Adipocyte (in vitro differentiated cells): ENCODE results near the gene PARP2.
A peak's percentile ranks its signal among the peaks of the same experiment; 100 is the strongest.

Experiments used
- DNase-seq: peaks from one replicate; pipeline ENCODE4 v3.0.0-alpha.2; 2015; ENCODE audit warnings: low read depth
- H3K27me3 ChIP-seq: replicated peaks from 2 replicates; pipeline ENCODE4 v1.7.0; 2013; ENCODE audit warnings: mild to moderate bottlenecking, low read length, moderate library complexity; ENCODE audit not compliant: control insufficient read depth, insufficient read depth
- H3K36me3 ChIP-seq: 2 replicates; pipeline ENCODE4 v1.7.0; 2013; ENCODE audit warnings: low read length, mild to moderate bottlenecking, moderate library complexity; ENCODE audit not compliant: control insufficient read depth, insufficient read depth, severe bottlenecking
- H3K4me1 ChIP-seq: 2 replicates; pipeline ENCODE4 v1.7.0; 2013; ENCODE audit warnings: mild to moderate bottlenecking, low read length, moderate library complexity; ENCODE audit not compliant: control insufficient read depth, insufficient read depth
- H3K4me3 ChIP-seq: 2 replicates; pipeline ENCODE4 v1.7.0; 2013; ENCODE audit warnings: mild to moderate bottlenecking, low read length, moderate library complexity
- H3K9ac ChIP-seq: 2 replicates; pipeline ENCODE4 v1.7.0; 2013; ENCODE audit warnings: mild to moderate bottlenecking, low read length, moderate library complexity
- H3K9me3 ChIP-seq: 2 replicates; pipeline ENCODE4 v1.7.0; 2013; ENCODE audit warnings: mild to moderate bottlenecking, low read length, moderate library complexity; ENCODE audit not compliant: control insufficient read depth

PARP2 gene, protein sequence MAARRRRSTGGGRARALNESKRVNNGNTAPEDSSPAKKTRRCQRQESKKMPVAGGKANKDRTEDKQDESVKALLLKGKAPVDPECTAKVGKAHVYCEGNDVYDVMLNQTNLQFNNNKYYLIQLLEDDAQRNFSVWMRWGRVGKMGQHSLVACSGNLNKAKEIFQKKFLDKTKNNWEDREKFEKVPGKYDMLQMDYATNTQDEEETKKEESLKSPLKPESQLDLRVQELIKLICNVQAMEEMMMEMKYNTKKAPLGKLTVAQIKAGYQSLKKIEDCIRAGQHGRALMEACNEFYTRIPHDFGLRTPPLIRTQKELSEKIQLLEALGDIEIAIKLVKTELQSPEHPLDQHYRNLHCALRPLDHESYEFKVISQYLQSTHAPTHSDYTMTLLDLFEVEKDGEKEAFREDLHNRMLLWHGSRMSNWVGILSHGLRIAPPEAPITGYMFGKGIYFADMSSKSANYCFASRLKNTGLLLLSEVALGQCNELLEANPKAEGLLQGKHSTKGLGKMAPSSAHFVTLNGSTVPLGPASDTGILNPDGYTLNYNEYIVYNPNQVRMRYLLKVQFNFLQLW

DNA sequence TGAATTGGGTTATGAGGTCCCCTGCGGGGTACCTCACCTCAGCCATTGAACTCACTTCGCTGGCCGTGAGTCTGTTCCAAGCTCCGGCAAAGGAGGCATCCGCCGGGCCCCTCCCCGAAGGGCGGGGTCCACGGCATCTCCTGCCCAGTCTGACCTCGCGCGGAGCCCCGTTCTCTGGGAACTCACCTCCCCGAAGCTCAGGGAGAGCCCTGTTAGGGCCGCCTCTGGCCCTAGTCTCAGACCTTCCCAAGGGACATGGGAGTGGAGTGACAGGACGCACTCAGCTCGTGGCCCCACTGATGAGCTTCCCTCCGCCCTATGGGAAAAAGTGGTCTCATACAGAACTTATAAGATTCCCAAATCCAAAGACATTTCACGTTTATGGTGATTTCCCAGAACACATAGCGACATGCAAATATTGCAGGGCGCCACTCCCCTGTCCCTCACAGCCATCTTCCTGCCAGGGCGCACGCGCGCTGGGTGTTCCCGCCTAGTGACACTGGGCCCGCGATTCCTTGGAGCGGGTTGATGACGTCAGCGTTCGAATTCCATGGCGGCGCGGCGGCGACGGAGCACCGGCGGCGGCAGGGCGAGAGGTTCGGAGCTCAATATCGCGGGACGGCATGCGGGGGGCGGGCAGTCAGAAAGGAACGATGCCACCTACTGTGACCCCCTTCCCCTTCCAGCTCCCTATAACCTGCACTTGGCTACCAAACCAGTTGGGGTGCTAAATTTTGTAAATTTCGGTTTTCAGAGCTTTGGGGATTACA, at the start of gene PARP2:
TSS of gene PARP2 (plus strand) at position 544 of the 770 bp plus-strand sequence. CDS start at position 551, 7 bp downstream.
- H3K9me3 ChIP-seq = no peaks in the 10 kb centered on the region
- H3K4me3 ChIP-seq = peak within 1 kb of the TSS; percentile 100
- peak; percentile 100 for DNase-seq
- peaks cover 23% of the 10 kb centered on the region for H3K36me3 ChIP-seq
- no peaks in the 10 kb centered on the region for H3K27me3 ChIP-seq
- peak within 1 kb of the TSS; percentile 97 for H3K9ac ChIP-seq
- peaks cover 10% of the 10 kb centered on the region for H3K4me1 ChIP-seq

DNA sequence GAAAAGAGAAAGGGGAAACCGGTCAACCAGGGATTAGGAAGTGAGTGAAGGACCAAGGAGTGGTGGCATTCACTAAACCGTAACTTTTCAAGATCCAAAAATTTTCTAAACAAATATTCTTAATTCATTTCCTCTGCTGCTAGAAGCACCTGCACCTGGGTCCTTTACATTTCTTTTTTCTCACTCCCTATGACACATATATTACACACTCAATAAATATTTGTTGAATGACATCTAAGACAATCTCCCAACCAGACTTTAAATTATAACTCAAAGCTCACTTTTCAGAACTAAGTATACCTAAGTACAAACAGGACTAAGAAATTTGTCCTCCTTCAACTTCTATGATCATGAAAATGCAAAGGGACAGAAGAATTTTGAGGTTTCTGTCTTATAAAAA, 48.8 kb upstream of the PARP2 start:
- H3K9me3 ChIP-seq = no peaks in the 10 kb centered on the region
- H3K27me3 ChIP-seq = no peaks in the 10 kb centered on the region
- peaks cover 87% of the 10 kb centered on the region for H3K36me3 ChIP-seq
- no peak overlapping the region for H3K4me3 ChIP-seq
- no peak for DNase-seq
- no peaks in the 10 kb centered on the region for H3K4me1 ChIP-seq
- H3K9ac ChIP-seq = no peak overlapping the region

DNA sequence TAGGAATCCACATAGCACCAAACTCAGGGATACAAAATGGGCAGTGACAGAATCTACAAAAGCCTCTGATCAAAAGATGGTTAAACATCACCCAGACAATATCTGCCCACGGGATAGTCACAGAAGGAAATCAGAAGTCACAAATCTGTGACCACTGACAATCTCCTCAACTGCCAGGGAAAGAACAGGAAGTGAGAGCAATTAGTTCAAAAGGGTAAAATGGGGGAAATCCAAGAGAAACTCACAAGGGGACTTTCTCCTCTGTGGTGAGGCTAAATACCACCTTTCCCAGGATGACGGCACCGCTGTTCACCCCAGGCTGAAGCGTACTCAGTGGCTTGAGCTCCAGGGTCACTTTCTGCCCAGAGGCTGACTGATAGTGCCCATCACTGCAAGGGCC, 48.4 kb upstream of the PARP2 start:
- DNase-seq = no peak
- H3K9ac ChIP-seq = no peak overlapping the region
- H3K4me3 ChIP-seq = no peak overlapping the region
- H3K36me3 ChIP-seq = peaks cover 84% of the 10 kb centered on the region
- no peaks in the 10 kb centered on the region for H3K4me1 ChIP-seq
- H3K27me3 ChIP-seq = no peaks in the 10 kb centered on the region
- H3K9me3 ChIP-seq = no peaks in the 10 kb centered on the region

DNA sequence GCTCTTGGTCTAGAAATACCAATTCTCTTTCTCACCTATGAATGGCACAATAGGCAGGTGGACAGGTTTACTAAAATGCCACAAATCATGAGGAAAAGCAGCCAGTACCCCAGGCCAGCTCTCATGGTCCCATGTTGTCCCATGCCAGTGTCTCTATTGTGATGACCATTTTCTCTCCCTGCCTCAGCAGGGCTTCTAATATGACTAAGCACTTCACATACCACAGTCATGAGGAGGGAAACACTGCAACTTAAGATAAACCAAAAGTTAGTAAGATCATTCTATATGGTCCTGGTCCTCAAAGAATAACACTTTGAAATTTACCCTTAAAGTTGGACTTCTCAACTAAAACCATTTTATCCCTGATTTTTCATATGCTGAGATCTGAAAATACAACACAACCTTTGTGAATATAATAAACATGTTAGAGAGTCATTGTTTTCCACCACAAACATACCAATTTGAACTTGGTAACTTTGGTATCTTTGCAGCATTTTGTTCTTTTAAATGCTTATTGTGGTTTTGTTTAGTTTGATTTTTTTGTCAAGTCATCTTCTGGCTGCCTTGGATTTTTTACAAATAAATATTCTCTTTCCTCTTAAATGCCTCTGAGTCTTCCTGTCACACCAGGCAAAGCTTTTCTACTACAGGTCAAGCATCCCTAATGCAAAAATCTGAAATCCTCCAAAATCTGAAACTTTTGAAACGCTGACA, 41.2 kb upstream of the PARP2 start:
- no peaks in the 10 kb centered on the region for H3K9me3 ChIP-seq
- H3K4me1 ChIP-seq = peaks cover 5% of the 10 kb centered on the region
- no peak overlapping the region for H3K9ac ChIP-seq
- H3K27me3 ChIP-seq = no peaks in the 10 kb centered on the region
- peaks cover 38% of the 10 kb centered on the region for H3K36me3 ChIP-seq
- DNase-seq = peak; percentile 36
- H3K4me3 ChIP-seq = no peak overlapping the region

DNA sequence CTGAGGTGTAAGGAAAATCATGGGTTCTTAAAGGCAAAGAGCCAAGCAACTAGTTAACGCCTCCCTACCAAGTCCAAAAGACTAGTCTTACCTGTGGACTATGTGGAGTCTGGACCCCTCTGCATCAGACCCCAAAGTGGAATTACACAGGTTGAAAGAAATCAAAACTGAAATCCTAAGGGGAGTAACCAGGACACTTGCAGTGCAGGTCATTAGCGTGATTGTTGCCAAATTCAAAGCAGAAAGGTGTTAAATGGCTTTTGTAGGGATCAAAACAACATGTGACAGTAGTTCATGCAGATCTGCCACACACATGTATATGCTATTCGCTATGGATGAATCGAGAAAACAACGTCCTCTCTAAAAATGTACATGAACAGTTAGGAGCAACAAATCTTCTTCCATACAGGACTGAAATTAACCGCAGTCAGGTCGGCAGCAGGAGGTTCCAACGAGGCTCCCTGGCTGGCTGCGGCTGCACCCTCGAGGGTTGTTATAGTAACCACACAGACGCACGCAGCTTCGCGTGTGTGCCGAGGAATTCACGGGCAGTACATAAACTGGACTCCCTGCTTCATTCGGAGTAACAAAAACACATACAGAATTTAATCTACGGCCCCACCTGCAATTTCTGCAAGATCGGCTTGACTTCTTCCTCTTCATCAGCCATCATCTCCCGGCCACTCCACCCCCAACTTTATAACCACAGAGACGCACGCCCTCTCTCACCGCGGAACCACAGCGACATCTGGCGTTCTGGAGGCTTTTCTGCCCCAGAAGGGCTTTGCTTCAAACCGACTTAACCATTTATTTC, 38.0 kb upstream of the PARP2 start, which contains the start of gene TTC5:
TSS of gene TTC5 (minus strand) at position 687 of the 814 bp plus-strand sequence. CDS start at position 673, 14 bp downstream.
- H3K9me3 ChIP-seq = no peaks in the 10 kb centered on the region
- no peaks in the 10 kb centered on the region for H3K27me3 ChIP-seq
- peaks cover 5% of the 10 kb centered on the region for H3K4me1 ChIP-seq
- peak within 1 kb of the TSS; percentile 89 for H3K4me3 ChIP-seq
- peak; percentile 95 for DNase-seq
- H3K9ac ChIP-seq = peak within 1 kb of the TSS; percentile 83
- peaks cover 13% of the 10 kb centered on the region for H3K36me3 ChIP-seq

DNA sequence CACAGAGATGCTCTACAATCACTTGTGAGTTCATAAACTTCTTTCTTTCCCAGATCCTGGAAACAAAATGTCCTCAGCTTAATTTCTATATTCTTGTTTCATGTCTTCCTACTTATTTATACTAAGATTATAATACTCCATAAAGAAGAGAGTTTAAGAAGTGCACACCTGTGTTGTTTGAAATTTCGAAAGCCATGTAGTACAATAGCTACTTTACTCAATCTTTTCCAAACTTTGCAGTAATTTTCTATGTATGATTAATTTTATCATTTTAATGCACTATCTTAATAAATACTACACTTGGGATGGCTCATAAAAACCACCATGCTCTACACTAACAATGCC, 37.4 kb upstream of the PARP2 start:
- Histone ChIP-seq H3K27me3 (no peaks in the 10 kb centered on the region), H3K4me3 (peak overlapping the region; percentile 89), H3K36me3 (peaks cover 7% of the 10 kb centered on the region), H3K9ac (no peak overlapping the region), H3K4me1 (peaks cover 5% of the 10 kb centered on the region), H3K9me3 (no peaks in the 10 kb centered on the region)
- DNase-seq = no peak

DNA sequence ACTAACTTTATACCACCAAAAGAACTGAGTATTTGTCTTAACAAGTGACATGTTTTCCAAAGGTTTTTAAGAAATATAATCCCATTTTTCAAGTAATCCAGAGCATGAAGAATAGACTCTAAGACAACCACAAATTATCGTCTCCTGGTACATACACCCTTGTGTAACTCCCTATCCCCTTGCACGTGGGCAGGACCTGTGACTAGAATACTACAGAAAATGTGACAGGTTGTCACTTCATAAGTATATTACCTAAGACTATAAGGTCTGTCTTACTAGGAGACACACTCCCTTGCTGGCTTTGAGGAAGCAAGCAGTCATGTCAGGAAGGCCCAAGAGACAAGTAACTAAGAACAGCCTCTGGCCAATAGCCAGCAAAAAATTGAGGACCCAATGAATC, 29.4 kb upstream of the PARP2 start:
- H3K4me1 ChIP-seq = no peaks in the 10 kb centered on the region
- no peaks in the 10 kb centered on the region for H3K9me3 ChIP-seq
- no peak overlapping the region for H3K4me3 ChIP-seq
- H3K9ac ChIP-seq = no peak overlapping the region
- DNase-seq = no peak
- peaks cover 69% of the 10 kb centered on the region for H3K36me3 ChIP-seq
- H3K27me3 ChIP-seq = no peaks in the 10 kb centered on the region

DNA sequence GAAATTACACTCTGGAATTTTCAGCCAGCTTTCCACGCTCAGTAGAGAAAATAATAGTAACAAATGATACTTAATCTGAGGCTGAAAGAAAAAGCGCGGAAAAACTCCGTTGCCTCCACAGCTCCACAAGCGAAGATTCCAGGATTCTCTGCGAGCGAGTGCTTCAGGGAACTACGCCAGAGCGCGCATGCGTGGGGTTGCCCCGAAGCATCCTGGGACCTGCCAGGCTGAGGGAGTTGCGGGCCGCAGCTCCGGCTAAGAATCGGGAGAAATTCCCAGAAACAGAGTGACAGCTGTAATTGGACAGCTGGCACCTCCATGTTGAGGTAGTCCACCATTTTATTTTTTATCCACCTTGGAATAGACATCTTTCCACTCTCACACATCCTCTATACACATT, 25.7 kb upstream of the PARP2 start:
- Histone ChIP-seq H3K9me3 (no peaks in the 10 kb centered on the region), H3K36me3 (peaks cover 76% of the 10 kb centered on the region), H3K4me3 (no peak overlapping the region), H3K27me3 (no peaks in the 10 kb centered on the region), H3K4me1 (no peaks in the 10 kb centered on the region), H3K9ac (no peak overlapping the region)
- DNase-seq = no peak

DNA sequence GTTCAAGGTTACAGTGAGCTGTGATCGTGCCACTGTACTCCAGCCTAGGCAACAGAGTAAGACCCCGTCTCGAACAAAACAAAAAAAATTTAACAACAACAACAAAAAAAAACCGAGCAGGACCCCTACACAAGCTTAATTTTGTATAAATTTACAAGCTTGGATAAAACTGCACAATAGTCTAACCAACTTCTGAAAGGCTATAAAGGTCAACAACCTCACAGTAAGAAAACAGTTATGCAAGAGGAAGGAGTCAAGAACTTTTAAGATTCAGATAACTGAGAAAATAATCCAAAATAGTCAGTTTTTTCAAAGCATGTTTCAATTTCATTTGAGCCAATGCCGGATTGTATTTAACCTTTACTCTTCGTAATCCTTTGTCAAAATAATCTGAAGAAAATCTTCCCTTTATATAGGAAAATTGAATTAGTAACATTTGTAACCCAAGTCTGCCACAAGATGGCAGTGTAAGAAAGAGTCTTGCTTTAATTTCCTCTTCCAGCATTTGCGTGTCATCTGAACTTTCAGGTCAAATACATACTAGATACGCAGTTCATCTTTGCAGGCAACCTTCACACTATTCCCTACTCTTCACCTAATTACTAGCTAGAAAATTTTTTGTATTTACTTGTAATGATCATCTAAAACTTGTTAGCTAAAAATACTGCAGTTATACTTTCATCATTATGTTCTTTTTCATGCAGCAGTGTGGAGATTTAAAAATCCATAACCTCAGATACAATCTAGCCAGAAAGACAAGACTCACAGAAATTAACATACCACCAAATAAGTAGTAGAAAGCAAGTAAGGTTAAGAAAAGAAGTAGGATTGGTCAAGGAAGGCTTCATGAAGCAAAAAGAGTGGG, 16.2 kb upstream of the PARP2 start:
- DNase-seq = peak; percentile 90

DNA sequence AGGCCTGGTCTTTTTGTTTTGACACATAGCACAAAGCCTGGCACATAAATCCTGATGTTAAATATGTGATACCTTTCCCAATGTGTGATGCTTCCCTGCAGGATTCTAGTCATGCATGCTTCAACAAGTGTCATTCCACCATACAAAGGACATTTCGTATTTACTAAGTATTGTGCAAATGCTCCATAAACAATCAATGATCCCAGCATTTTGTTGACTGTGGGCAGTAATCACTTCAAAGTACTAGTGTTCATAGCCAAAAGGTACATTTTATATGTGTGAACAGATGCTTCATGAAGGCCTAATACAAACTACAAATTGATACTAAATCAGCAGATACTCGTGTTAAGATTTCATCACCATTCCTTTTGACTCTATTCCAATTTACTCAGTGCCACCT, 14.7 kb upstream of the PARP2 start:
- peaks cover 39% of the 10 kb centered on the region for H3K36me3 ChIP-seq

More for the DNA sequence above, 16.2 kb upstream of the PARP2 start:
- Histone ChIP-seq H3K4me1 (peaks cover 24% of the 10 kb centered on the region), H3K27me3 (no peaks in the 10 kb centered on the region), H3K9me3 (no peaks in the 10 kb centered on the region), H3K9ac (peak overlapping the region; percentile 38), H3K36me3 (peaks cover 39% of the 10 kb centered on the region), H3K4me3 (no peak overlapping the region)

More for the DNA sequence above, 14.7 kb upstream of the PARP2 start:
- H3K4me1 ChIP-seq = peaks cover 32% of the 10 kb centered on the region
- no peak overlapping the region for H3K4me3 ChIP-seq
- no peak for DNase-seq
- H3K9ac ChIP-seq = peak overlapping the region; percentile 13
- no peaks in the 10 kb centered on the region for H3K9me3 ChIP-seq
- no peaks in the 10 kb centered on the region for H3K27me3 ChIP-seq
